ENCODE measurements around the gene EDARADD.

- TF ChIP-seq POLR2A (IDR thresholded peaks at IDR 0.05; ENCODE audit: low read depth, low read length) (no peak), POLR2AphosphoS5 (IDR thresholded peaks at IDR 0.05; ENCODE audit: low read depth, low read length) (no peak), TAF1 (IDR thresholded peaks at IDR 0.05; ENCODE audit: borderline replicate concordance, low read depth, low read length) (no peak)
These were observed 1.3 kb downstream of the EDARADD start for GRCh38 chr1:236395230-236395946.

Data from GM12892 (cell line).